Activated CD8-positive, alpha-beta memory T cell treated with anti-CD3 and anti-CD28 coated beads, Interleukin-2, amount 10 ng/mL, durations not matched to agents 7 days and 5 days (primary cell): ENCODE results near the gene AUP1. TPM values are rescaled to one million over a fixed set of nuclear protein-coding genes. Genes with fewer than 3 reads are reported as not detected.
A peak's percentile ranks its signal among the peaks of the same experiment; 100 is the strongest.

Experiments
- ATAC-seq: fragments of 150-1000 bp; cut with Tn5 transposase; one replicate; pipeline ENCODE4 v1.10.0; 2021; ENCODE audit warnings: moderate library complexity
- CTCF ChIA-PET: fragments of 350-600 bp; sonication (Branson Sonifier 250); formaldehyde crosslinking; loops from one replicate; lab custom pipeline; 2021; ENCODE audit warnings: antibody characterized with exemption; lab: Charles Lee
- DNase-seq: peaks from one replicate; pipeline ENCODE4 v3.0.0-alpha.2; 2020
- H3K27ac Mint-ChIP-seq: one replicate; pipeline ENCODE4 v1.8.0; 2021; ENCODE audit warnings: mild to moderate bottlenecking, mixed read lengths
- H3K27me3 Mint-ChIP-seq: one replicate; pipeline ENCODE4 v1.8.0; 2021; ENCODE audit warnings: mixed read lengths
- H3K36me3 Mint-ChIP-seq: one replicate; pipeline ENCODE4 v1.8.0; 2021; ENCODE audit warnings: mild to moderate bottlenecking, mixed read lengths
- H3K4me1 Mint-ChIP-seq: one replicate; pipeline ENCODE4 v1.8.0; 2021; ENCODE audit warnings: mixed read lengths
- H3K4me3 Mint-ChIP-seq: one replicate; pipeline ENCODE4 v1.8.0; 2021; ENCODE audit warnings: mild to moderate bottlenecking, moderate library complexity, mixed read lengths
- H3K9me3 Mint-ChIP-seq: one replicate; pipeline ENCODE4 v1.8.0; 2022; ENCODE audit warnings: low read depth, mixed read lengths
- total RNA-seq, 2 experiments: library from RNA; stranded (reverse); gene quantifications; one replicate each; pipeline ENCODE4 v1.2.3, GENCODE V29; 2021

AUP1 gene
- total RNA-seq, 2 experiments from 2014 or later, result 140 to 158 TPM

GRCh38 chr2:74512744-74513604, 16.5 kb downstream of the AUP1 start:
- CTCF ChIA-PET, result interaction anchor here (0.7 to 4.2 kb wide), 5 partner anchors 9 to 53 kb away, joined by 3 to 21 read pairs (median 4); partner anchors contain the start of gene LBX2
- H3K27ac Mint-ChIP-seq, result no peak overlapping the region
- no peak for DNase-seq
- H3K4me3 Mint-ChIP-seq, result peak overlapping the region; percentile 46
- peaks cover 5% of the 10 kb centered on the region for H3K36me3 Mint-ChIP-seq
- no peaks in the 10 kb centered on the region for H3K9me3 Mint-ChIP-seq
- peaks cover 45% of the 10 kb centered on the region for H3K4me1 Mint-ChIP-seq
- peaks cover 62% of the 10 kb centered on the region for H3K27me3 Mint-ChIP-seq
- no peak for ATAC-seq

- Mint-ChIP-seq H3K27ac (no peak overlapping the region), H3K27me3 (peaks cover 45% of the 10 kb centered on the region)
- CTCF ChIA-PET, result interaction anchor here (4.2 kb wide), 1 partner anchor 7 kb away, joined by 21 read pairs; no protein-coding TSS in a partner anchor
These were observed 18.2 kb downstream of the AUP1 start for GRCh38 chr2:74511104-74511989.

GRCh38 chr2:74510272-74510671, 19.2 kb downstream of the AUP1 start:
- H3K27me3 Mint-ChIP-seq, result peaks cover 36% of the 10 kb centered on the region
- no peak for DNase-seq
- no peak overlapping the region for H3K4me3 Mint-ChIP-seq
- no peaks in the 10 kb centered on the region for H3K9me3 Mint-ChIP-seq
- H3K4me1 Mint-ChIP-seq, result peaks cover 46% of the 10 kb centered on the region
- CTCF ChIA-PET, result interaction anchor here (0.6 to 2.3 kb wide), 5 partner anchors 10 to 37 kb away, joined by 3 to 6 read pairs (median 4); partner anchors contain the start of genes CCDC142, LBX2, MRPL53 and TTC31
- H3K27ac Mint-ChIP-seq, result no peak overlapping the region
- H3K36me3 Mint-ChIP-seq, result peaks cover 3% of the 10 kb centered on the region
- ATAC-seq, result no peak

More at GRCh38 chr2:74511104-74511989, 18.2 kb downstream of the AUP1 start:
- ATAC-seq (no peak), DNase-seq (no peak)
- Mint-ChIP-seq H3K4me1 (peaks cover 48% of the 10 kb centered on the region), H3K36me3 (peaks cover 3% of the 10 kb centered on the region), H3K9me3 (no peaks in the 10 kb centered on the region), H3K4me3 (no peak overlapping the region)

- CTCF ChIA-PET, result interaction anchor here (1.2 to 2.5 kb wide), 8 partner anchors 15 to 79 kb away, joined by 3 to 14 read pairs (median 5); partner anchors contain the start of genes CCDC142, INO80B, MRPL53 and TTC31
- H3K27ac Mint-ChIP-seq, result peak overlapping the region; percentile 99
- H3K27me3 Mint-ChIP-seq, result peaks cover 26% of the 10 kb centered on the region
- ATAC-seq (no peak), DNase-seq (no peak)
- peaks cover 10% of the 10 kb centered on the region for H3K36me3 Mint-ChIP-seq
- peak overlapping the region; percentile 90 for H3K4me3 Mint-ChIP-seq
- no peaks in the 10 kb centered on the region for H3K9me3 Mint-ChIP-seq
- H3K4me1 Mint-ChIP-seq, result peaks cover 54% of the 10 kb centered on the region
These were observed 21.5 kb downstream of the AUP1 start for GRCh38 chr2:74507926-74508520.

GRCh38 chr2:74507145-74507925, 22.2 kb downstream of the AUP1 start, which contains the start of gene PCGF1:
PCGF1 (minus strand) TSS chr2:74507695; CDS start chr2:74507668, 27 bp downstream.
- peak within 1 kb of the TSS; percentile 90 for H3K4me3 Mint-ChIP-seq
- H3K27me3 Mint-ChIP-seq, result peaks cover 24% of the 10 kb centered on the region
- H3K4me1 Mint-ChIP-seq, result peaks cover 59% of the 10 kb centered on the region
- H3K36me3 Mint-ChIP-seq, result peaks cover 10% of the 10 kb centered on the region
- no peaks in the 10 kb centered on the region for H3K9me3 Mint-ChIP-seq
- peak within 1 kb of the TSS; percentile 99 for H3K27ac Mint-ChIP-seq
- CTCF ChIA-PET, result interaction anchor here (0.9 to 2.5 kb wide), 10 partner anchors 8 to 82 kb away, joined by 3 to 14 read pairs (median 4); partner anchors contain the start of genes CCDC142, INO80B, MRPL53 and TTC31
- peak; percentile 88 for ATAC-seq
- DNase-seq, result peak; percentile 99

GRCh38 chr2:74505448-74506246, 23.9 kb downstream of the AUP1 start:
- peaks cover 55% of the 10 kb centered on the region for H3K4me1 Mint-ChIP-seq
- H3K4me3 Mint-ChIP-seq, result no peak overlapping the region
- H3K36me3 Mint-ChIP-seq, result peaks cover 10% of the 10 kb centered on the region
- CTCF ChIA-PET, result interaction anchor here (1.3 to 6.9 kb wide), 6 partner anchors 8 to 82 kb away, joined by 3 to 39 read pairs (median 15); partner anchors contain the start of genes AUP1, CCDC142, HTRA2 and TLX2
- no peaks in the 10 kb centered on the region for H3K9me3 Mint-ChIP-seq
- ATAC-seq (no peak), DNase-seq (no peak)
- H3K27me3 Mint-ChIP-seq, result peaks cover 24% of the 10 kb centered on the region
- no peak overlapping the region for H3K27ac Mint-ChIP-seq

- DNase-seq (no peak), ATAC-seq (no peak)
- Mint-ChIP-seq H3K36me3 (peaks cover 10% of the 10 kb centered on the region), H3K4me1 (peaks cover 52% of the 10 kb centered on the region), H3K27me3 (peaks cover 32% of the 10 kb centered on the region), H3K9me3 (no peaks in the 10 kb centered on the region), H3K4me3 (no peak overlapping the region), H3K27ac (no peak overlapping the region)
- CTCF ChIA-PET, result interaction anchor here (1.3 to 6.9 kb wide), 4 partner anchors 9 to 83 kb away, joined by 3 to 39 read pairs (median 22); partner anchors contain the start of genes AUP1, CCDC142, HTRA2 and TLX2
These were observed 24.9 kb downstream of the AUP1 start for GRCh38 chr2:74504591-74504990.

GRCh38 chr2:74503506-74504475, 25.7 kb downstream of the AUP1 start:
- Mint-ChIP-seq H3K4me3 (peak overlapping the region; percentile 77), H3K36me3 (peaks cover 10% of the 10 kb centered on the region), H3K27ac (peak overlapping the region; percentile 63), H3K27me3 (peaks cover 37% of the 10 kb centered on the region), H3K9me3 (no peaks in the 10 kb centered on the region), H3K4me1 (peaks cover 57% of the 10 kb centered on the region)
- ATAC-seq, result no peak
- no peak for DNase-seq
- CTCF ChIA-PET, result interaction anchor here (0.9 to 6.9 kb wide), 17 partner anchors 10 to 354 kb away, joined by 3 to 39 read pairs (median 4); partner anchors contain the start of genes AUP1, CCDC142, DQX1 and HTRA2

- H3K36me3 Mint-ChIP-seq, result peaks cover 10% of the 10 kb centered on the region
- ATAC-seq (peak; percentile 40), DNase-seq (peak; percentile 78)
- H3K4me1 Mint-ChIP-seq, result peaks cover 56% of the 10 kb centered on the region
- H3K4me3 Mint-ChIP-seq, result peak overlapping the region; percentile 77
- no peaks in the 10 kb centered on the region for H3K9me3 Mint-ChIP-seq
- peak overlapping the region; percentile 63 for H3K27ac Mint-ChIP-seq
- CTCF ChIA-PET, result interaction anchor here (0.9 to 6.9 kb wide), 16 partner anchors 9 to 353 kb away, joined by 3 to 39 read pairs (median 4); partner anchors contain the start of genes AUP1, CCDC142, DQX1 and HTRA2
- H3K27me3 Mint-ChIP-seq, result peaks cover 44% of the 10 kb centered on the region
These were observed 26.6 kb downstream of the AUP1 start for GRCh38 chr2:74502720-74503505.
